GM23248 (cell line): ENCODE data around the gene KLHL4.

Source experiments
- EZH2 ChIP-seq: fragments of 200-600 bp; sonication (generic); IDR thresholded peaks from 2 replicates; pipeline ENCODE4 v1.6.1; 2018; ENCODE audit warnings: antibody characterized with exemption, mild to moderate bottlenecking; ENCODE audit not compliant: insufficient read depth, poor library complexity, severe bottlenecking
- EZH2phosphoT487 ChIP-seq: fragments of 200-600 bp; sonication (generic); IDR thresholded peaks from 2 replicates; pipeline ENCODE4 v1.6.1; 2018; ENCODE audit warnings: antibody characterized with exemption, moderate library complexity, mild to moderate bottlenecking, low read depth; ENCODE audit not compliant: insufficient read depth

GRCh38 chrX:87475793-87476192 lies 41.8 kb upstream of the KLHL4 start:
- TF ChIP-seq EZH2phosphoT487 (no peak), EZH2 (no peak)
